Skin of body (tissue), 2 donors: ENCODE data around the gene NFX1. TPM values are rescaled to one million over a fixed set of nuclear protein-coding genes. Genes with fewer than 3 reads are reported as not detected.
"Not testable (repeated sequence)": the region's sequence is repeated elsewhere in the genome, so short reads cannot be mapped to it uniquely, and the experiment has no call there.

Experiments used
- DNase-seq: peaks from one replicate; lab custom pipeline; 2025; lab: John Stamatoyannopoulos, UW
- total RNA-seq: library from RNA; depleted of rRNA; stranded (reverse); fragments of >200 nt; gene quantifications from one replicate; pipeline ENCODE4 v1.2.3, GENCODE V29; 2014

NFX1 gene
- total RNA-seq, 1 donor from 2014 or later = 29.0 TPM

GRCh38 chr9:33385979-33386640 is 95.8 kb downstream of the NFX1 start:
- not testable (repeated sequence) for DNase-seq

DNA sequence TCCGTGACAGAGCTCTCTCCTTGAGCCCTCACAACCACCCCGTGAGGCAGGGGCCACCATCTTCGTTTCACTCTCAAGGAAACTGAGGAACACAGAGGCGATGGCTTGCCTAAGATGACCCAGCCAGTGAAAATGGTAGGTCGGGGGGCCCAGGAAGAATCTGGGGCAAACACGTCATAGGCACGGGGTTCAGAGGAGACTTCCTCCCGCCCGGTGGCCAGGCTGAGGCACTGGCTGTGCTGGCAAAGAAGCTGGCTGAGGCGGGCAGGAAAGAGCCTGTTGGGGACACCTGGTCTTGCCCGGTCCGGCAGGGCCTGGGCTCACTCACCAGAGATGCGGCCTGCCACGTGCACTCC is 96.3 kb downstream of the NFX1 start:
- DNase-seq = not testable (repeated sequence)

DNA sequence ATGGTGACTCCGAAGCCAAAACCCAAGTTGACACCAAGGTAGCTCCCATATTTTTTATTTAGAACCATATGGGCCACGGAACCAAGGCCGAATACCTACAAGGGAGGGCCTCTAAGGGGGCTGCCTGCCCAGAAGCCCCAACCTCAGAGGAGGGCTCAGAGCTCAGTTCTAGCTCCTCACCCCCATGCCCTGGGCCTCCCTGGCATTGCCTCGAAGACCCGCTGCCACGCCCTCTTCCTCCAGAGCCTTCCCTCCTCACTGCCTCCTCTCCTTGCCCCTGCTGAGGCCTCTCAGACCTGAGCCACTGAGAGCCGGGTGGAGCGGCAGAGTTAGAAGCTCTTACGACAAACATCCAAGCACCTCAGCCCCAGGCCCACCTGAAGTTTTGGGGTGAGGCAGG is 96.7 kb downstream of the NFX1 start:
- not testable (repeated sequence) for DNase-seq

DNA sequence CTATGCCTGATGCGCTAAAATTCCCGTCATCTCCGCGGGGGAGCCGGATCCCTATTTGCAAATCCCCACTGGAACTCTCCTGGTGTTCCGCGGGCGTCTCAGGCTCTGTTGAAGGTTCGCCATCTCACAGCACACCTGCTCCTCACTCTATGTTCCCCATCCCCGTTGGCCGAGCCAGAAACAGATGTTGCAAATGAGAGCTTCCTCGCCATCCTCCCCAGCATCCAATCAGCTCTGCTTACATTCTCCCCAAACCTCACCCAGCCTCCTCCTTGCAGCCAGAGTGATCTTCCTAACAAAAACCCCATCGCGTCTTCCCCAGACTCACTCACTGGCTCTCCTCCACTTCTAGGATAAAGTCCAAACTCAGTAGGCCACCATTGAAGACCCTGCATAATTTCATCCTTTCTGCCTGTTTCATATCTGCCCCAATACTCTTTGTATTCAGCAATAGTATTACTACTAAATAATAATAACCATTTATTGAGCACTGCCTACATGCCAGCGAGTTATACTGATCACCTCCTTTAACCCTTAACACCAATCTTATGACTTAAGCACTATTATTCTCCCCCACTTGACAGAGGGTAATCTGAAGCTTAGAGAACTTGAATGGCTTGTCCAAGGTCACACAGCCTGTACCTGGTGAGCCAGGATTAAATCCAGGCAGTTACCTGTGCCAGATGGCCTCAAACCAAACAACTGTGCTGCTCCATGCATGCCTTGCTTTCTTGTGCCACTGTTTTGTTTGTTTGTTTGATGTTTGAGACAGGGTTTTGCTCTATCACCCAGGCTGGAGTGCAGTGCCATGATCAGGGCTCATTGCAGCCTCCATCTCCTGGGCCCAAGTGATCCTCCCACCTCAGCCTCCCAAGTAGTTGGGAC is 98.0 kb downstream of the NFX1 start:
- no peak for DNase-seq

- DNase-seq = peak; percentile 70
These were observed 100.9 kb downstream of the NFX1 start for GRCh38 chr9:33391111-33391771.

DNA sequence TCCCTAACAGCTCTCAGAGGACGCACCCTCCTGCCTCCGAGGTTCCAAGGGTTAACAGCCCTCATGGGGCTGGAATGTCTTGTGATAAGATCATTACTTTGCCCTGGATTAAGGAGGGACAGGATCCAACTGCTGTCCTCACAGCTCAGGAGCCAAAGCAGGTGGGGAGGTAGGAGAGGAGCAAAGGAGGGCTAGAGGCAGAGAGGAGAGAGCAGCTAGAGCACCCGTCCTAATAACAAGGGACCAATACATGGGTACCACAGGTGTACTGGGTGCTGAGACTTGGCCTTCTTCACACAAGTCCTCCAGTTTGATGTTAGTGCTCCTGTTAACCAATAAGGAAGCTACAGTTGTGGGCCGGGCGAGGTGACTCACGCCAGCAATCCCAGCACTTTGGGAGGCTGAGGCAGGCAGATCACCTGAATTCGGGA is 102.3 kb downstream of the NFX1 start:
- DNase-seq = not testable (repeated sequence)

DNA sequence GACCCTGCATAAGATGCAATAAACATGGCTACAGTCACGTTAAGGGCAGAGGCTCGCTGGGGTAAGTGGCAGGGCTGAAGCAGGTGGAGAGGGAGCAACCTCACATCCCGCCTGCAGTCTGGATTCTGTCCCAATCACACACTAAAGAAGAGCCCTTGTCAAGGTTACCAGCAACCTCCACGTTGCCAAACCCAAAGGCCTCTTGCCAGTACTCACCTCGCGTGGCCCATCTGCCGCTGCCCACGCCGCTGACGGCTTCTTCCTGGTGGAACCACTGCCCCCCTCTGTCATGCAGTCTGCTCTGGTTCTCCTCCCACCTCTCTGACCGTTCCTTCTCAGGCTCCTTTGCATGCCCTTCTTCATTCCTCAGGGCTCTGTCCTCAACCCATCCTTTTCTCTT is 103.3 kb downstream of the NFX1 start:
- DNase-seq = no peak

- not testable (repeated sequence) for DNase-seq
These were observed 103.7 kb downstream of the NFX1 start for GRCh38 chr9:33393986-33394385.

DNA sequence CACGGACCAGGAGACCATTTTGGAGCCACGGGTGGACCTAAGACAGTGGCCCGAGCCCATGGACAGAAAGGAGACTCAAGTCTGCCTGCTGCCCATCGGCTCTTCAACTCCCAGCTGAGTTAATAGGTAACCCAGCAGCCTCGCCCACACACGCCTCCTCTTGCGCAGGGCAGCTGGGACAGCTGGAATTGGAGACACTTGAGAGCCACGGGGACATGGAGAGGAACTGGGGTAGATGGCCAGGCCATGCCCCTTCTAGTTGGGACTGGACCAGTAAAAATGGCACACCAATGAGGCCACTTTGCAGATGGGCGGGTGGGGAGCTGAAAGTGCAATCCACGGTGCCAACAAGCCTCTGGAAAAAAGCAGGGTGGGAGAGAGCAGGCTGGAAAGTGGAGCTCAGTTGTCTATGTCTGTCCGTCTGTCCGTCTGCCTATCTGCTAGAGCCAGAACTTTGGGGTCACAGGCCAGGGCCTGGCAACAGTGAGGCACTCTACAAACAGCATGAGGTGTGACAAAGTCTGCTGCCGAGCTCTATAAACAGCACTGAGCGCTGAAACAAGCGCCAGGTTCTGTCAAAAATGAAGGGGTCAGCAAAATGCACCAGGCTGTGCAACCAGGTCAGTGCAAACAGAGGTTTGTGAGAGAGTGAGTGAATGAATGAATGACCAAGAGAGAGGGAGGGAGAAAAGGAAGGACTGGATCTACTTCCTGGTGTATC is 105.0 kb downstream of the NFX1 start:
- not testable (repeated sequence) for DNase-seq

- not testable (repeated sequence) for DNase-seq
These were observed 107.5 kb downstream of the NFX1 start for GRCh38 chr9:33397801-33398200.

GRCh38 chr9:33399047-33399446 is 108.7 kb downstream of the NFX1 start:
- DNase-seq = not testable (repeated sequence)

GRCh38 chr9:33401809-33402208 is 111.5 kb downstream of the NFX1 start:
- not testable (repeated sequence) for DNase-seq

DNA sequence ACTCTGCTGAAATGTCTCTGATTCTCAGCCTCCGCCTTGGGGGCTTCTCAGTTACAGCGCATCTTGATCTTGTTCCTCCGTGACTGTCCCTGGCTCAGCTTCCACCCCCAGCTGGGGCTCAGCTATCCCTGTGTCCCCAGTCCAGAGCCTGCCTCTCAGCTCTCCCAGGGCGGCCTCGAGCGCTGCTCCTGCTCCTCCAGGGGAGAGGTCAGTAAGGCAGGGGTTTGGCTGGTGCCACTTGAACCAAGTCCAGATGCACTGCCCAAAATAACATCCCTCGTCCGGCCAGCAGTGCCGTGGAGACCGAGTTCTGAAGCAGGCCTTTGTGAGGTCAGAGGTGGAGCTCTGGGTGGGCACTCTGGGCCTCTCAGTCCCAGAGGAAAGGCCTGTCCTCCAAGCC is 112.1 kb downstream of the NFX1 start, which contains the start of gene AQP7:
Gene AQP7 (minus strand): TSS at position 198 of the 400 bp plus-strand sequence. CDS start 1,306 bp downstream, outside the sequence.
- not testable (repeated sequence) for DNase-seq

- DNase-seq = no peak
These were observed 113.8 kb downstream of the NFX1 start for GRCh38 chr9:33403941-33404787.

DNA sequence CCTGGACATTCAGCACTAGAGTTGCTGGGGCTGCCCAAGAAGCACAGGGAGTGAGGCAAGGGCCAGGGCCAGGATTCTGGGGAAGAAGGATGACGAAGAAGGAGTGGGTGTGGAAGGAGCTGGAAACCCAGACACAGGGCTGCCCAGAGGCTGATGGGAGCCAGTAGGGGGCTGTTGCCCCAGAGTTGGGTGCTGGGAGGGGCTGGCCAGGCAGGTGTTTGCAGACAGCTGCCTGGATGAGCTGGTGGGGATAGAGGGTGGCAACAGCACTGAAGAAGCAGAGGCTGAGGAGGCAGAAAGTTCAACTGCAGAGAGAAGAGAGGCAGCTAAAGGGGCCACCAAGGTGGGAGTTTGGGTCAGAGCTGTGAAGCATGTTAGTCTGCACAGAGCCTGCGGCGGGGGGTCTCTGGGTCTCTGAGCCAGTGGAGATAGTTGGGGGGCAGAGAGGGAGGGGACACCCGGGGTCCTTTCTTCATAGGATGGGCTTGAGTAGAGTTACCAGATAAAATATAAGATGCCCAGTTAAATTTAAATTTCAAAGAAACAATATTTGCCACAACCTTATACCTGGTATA is 114.6 kb downstream of the NFX1 start:
- DNase-seq = no peak

DNA sequence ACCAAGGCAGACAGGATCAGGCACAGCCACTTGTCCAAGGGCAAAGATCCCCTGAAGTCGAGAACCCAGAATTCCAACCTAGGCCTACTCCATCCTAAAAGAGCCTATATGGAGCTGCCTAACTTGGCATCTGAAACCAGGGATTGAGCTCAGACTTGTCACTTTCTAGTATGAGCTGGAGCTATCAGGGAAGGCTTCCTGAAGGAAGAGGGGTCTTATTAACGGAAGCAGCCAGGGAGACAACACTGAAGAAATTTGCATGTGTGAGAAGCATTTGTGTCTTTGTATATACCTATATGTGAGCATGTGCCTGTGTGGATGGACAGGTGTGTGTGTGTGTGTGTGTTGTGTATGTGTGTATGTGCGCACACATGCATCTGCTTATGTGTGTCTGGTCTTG is 116.7 kb downstream of the NFX1 start:
- no peak for DNase-seq

DNA sequence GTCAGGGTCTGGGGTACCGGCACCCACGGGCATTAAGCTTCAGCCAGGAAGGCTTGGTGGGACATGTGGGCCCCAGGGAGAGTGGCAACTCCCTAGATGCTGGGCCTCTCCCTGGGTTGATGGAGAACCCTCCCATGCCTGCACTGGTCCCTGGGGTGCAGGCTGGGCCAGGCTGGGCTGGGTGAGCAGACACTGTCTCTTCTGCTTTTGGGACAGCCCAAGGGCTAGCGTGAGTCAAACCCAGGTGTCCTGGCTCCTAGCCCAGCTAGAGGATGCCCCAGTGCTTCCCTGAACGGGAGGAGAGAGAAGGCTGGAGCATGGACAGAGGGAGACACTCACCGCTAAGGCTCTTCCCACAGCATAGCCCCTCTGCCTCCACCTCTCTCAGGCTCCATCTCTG is 117.8 kb downstream of the NFX1 start:
- no peak for DNase-seq

GRCh38 chr9:33414268-33414667 is 124.0 kb downstream of the NFX1 start:
- DNase-seq = no peak

GRCh38 chr9:33414889-33415500 is 124.7 kb downstream of the NFX1 start:
- no peak for DNase-seq
